Coronary artery (tissue), 2 donors: Measurements from ENCODE around the gene BLACAT1.

Source experiments
- DNase-seq: peaks from one replicate; pipeline ENCODE4 v3.0.0-alpha.2; 2017; ENCODE audit warnings: low spot score
- H3K27ac ChIP-seq, 2 donors: fragments of 200-600 bp; sonication (generic); one replicate each; pipeline ENCODE4 v1.5.1; 2016 to 2019
- H3K4me3 ChIP-seq: fragments of 200-600 bp; sonication (generic); 2 replicates; pipeline ENCODE4 v1.5.1; 2016; ENCODE audit warnings: mild to moderate bottlenecking, moderate library complexity
- CTCF ChIP-seq: fragments of 200-600 bp; sonication (generic); IDR thresholded peaks from one replicate; pipeline ENCODE4 v1.5.1; 2019; ENCODE audit warnings: antibody characterized with exemption

BLACAT1 gene

DNA sequence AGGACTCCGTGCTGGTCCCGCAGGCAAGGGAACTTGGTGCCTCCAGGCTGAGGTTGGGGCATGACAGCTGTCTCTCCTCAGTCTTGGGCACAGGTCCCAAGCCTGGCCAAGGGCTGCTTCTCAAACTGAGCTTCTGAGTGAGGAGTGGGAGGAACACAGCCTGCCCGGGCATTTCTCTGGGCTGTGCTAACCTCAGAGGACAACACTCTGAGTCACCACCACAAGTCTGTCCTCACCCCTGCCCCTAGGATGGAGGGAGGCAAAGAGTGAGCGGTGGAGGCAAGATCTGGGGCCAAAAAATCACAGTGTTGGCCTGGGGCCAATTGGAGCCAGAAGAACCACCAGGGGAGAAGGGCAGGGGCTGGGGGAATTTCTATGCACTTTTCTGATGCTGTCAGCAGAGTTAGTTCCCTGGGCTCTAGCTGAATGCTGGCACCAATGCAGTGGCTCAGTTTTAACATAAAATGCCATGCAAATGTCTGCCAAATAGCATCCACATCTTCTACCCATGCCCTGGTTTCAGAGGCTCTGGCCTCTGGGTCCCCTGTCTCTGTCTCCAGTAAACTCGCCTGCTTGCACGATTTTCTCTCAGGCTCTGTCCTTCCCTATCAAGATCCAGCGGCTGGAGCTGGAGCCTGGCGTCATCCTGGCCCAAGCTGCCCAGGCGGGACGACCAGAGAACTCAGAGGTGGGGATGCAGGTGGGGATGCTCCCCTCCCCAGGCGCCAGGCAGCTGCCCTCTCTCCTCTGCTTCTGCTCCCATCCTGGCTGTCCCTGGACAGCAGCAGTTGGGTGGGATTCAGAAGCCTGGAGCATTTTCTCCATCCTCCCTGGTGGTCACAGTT is 37.6 kb upstream of the BLACAT1 start:
- DNase-seq, result peak; percentile 84
- Histone ChIP-seq H3K4me3 (no peak overlapping the region), H3K27ac (peak overlapping the region; percentile 18 to 60)
- TF ChIP-seq CTCF, result no peak

GRCh38 chr1:205492774-205493173 is 36.9 kb upstream of the BLACAT1 start:
- no peak for DNase-seq
- Histone ChIP-seq H3K4me3 (no peak overlapping the region), H3K27ac (peak overlapping the region; percentile 18 to 60)
- no peak for TF ChIP-seq CTCF

DNA sequence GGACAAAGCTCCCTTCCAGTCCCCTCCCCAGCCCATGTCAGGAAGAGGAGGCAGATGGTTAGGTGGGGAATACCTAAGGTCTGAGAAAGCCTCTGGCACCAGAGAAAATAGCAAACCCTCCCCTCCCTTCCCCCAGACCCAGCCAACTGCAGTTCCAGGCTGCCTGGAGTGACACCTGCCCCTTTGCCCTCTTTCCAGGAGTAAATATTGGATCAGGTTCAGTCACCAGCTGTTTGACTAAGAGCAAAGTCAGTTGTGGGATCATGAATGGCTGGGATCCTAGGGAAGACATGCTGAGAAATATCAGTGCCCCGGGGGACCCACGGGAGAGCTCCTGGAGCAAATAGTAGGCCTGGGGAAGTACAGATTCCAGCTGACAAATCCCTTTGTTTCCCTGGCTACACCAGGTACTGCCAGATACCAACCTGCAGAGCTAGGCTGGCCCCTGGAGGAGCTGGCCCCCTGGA is 36.4 kb upstream of the BLACAT1 start:
- Histone ChIP-seq H3K4me3 (no peak overlapping the region), H3K27ac (no peak overlapping the region)
- TF ChIP-seq CTCF, result no peak
- DNase-seq, result no peak

DNA sequence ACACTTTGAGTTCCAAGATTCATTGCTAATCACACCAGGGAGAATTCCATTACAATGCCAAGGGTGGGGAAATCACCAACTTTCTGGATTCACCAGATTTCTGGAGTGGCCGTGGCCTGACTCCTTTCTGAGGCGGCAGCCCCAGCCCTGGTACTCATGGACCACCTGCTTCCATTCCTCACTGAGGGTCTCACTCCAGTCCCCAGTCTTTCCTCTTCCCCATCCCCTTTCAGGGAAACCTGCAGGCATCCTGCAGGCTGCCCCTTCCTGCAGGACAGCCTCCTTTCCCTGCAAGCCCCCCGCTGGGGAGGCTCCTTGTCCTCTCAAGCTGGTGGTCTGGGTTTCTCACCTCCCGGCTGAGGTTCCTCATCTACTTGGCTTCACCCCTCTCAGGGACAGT is 35.9 kb upstream of the BLACAT1 start:
- TF ChIP-seq CTCF, result no peak

DNA sequence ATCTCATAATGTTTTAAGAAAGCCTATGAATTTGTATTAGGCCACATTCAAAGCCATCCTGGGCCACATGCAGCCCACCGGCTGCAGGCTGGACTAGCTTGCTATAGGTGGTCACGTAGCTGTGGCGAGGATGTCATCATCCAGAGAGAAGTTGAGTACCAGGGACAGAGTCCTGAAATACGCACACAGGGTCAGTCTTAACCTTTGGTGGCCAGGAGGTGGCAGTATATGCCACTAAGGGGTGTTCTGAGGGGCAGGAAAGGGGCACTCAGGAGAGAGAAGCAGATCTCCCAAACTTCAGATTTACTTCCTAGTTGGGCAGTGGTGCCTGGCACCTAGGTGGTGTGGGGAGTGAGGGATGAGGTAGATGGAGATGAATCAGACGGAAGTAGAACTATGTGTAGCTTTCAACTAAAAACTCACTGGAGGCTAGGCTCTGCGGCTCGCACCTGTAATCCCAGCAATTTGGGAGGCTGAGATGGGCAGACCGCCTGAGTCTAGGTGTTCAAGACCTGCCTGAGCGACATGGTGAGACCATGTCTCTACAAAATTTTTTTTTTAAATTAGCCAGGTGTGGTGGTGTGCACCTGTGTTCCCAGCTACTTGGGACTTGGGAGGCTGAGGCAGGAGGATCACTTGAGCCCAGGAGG is 32.4 kb upstream of the BLACAT1 start:
- TF ChIP-seq CTCF, result peak; percentile 85
- Histone ChIP-seq H3K27ac (no peak overlapping the region), H3K4me3 (no peak overlapping the region)
- DNase-seq, result no peak

More for the DNA sequence above, 35.9 kb upstream of the BLACAT1 start:
- H3K27ac ChIP-seq, result no peak overlapping the region
- no peak for DNase-seq
- H3K4me3 ChIP-seq, result no peak overlapping the region

DNA sequence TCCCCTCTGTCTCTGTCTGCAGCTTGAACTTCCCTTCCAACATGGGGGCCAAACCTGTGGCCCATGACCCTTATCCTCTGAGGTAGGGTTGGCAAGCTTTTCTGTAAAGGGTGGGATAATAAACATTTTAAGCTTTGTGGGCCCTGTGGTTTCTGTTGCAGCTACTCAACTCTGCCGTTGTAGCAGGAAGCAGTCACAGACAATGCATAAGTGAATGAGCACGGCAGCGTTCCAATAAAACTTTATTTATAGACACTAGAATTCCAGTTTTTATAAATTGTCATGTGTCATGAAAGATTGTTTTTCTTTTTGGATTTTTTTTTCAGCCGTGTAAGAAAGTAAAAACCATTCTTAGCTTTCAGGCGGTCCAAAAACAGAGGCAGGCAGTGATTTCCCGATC is 30.4 kb upstream of the BLACAT1 start:
- DNase-seq, result no peak
- TF ChIP-seq CTCF, result no peak
- no peak overlapping the region for H3K27ac ChIP-seq

More for the DNA sequence above, 30.4 kb upstream of the BLACAT1 start:
- H3K4me3 ChIP-seq, result no peak overlapping the region
